Mucosa of descending colon (tissue), 3 donors: ENCODE data around the gene TRAF3. TPM values are rescaled to one million over a fixed set of nuclear protein-coding genes. Genes with fewer than 3 reads are reported as not detected.

Experiments used
- ATAC-seq: fragments of 200-7000 bp; cut with Tn5 transposase; one replicate; pipeline ENCODE4 v1.9.1; 2020; ENCODE audit warnings: mild to moderate bottlenecking, moderate library complexity
- DNase-seq, 3 donors: peaks; one replicate each; pipeline ENCODE4 v3.0.0-alpha.2; 2020
- H3K36me3 ChIP-seq: fragments of 200-600 bp; one replicate; pipeline ENCODE4 v1.8.0; 2021; ENCODE audit warnings: low read depth, mild to moderate bottlenecking
- H3K4me1 ChIP-seq: fragments of 200-600 bp; one replicate; pipeline ENCODE4 v1.8.0; 2021; ENCODE audit warnings: low read depth, mild to moderate bottlenecking
- H3K4me3 ChIP-seq: fragments of 200-600 bp; one replicate; pipeline ENCODE4 v1.8.0; 2021; ENCODE audit warnings: mild to moderate bottlenecking
- H3K9me3 ChIP-seq: fragments of 200-600 bp; one replicate; pipeline ENCODE4 v1.8.0; 2021; ENCODE audit warnings: mild to moderate bottlenecking
- CTCF ChIP-seq: fragments of 200-600 bp; IDR thresholded peaks from one replicate; pipeline ENCODE4 v1.8.0; 2022; ENCODE audit warnings: antibody characterized with exemption, mild to moderate bottlenecking
- intact Hi-C, 2 donors: fragments of 100-400 bp; cut with DNase I in 1 of 2; cut with micrococcal nuclease in 1 of 2; formaldehyde crosslinking; loops; one replicate each; pipeline versions ENCODE4 v1.11.0 to v1.11.1; 2022; cut with DNase I, micrococcal nuclease
- total RNA-seq, 3 donors: library from RNA; stranded (reverse); fragmentation: NEBNext Ultra II Directional in 2 of 3; extraction: Animal tissue kit (Norgen Biotek cat#: 25700) in 2 of 3; gene quantifications; one replicate each; pipeline versions ENCODE4 v1.2.1 to v1.2.4, GENCODE V29; 2021 to 2023
- donor health status: DM: no; HTN: no; CAD: no; lungs with moderate emphysema.
- donor health status: DM: no; HTN: no; CAD: no.
- donor health status: DM: no; HTN: yes; CAD: no.

Gene TRAF3
- total RNA-seq, 3 donors from 2014 or later, result 20.9 to 36.0 (median 21.3) TPM

DNA sequence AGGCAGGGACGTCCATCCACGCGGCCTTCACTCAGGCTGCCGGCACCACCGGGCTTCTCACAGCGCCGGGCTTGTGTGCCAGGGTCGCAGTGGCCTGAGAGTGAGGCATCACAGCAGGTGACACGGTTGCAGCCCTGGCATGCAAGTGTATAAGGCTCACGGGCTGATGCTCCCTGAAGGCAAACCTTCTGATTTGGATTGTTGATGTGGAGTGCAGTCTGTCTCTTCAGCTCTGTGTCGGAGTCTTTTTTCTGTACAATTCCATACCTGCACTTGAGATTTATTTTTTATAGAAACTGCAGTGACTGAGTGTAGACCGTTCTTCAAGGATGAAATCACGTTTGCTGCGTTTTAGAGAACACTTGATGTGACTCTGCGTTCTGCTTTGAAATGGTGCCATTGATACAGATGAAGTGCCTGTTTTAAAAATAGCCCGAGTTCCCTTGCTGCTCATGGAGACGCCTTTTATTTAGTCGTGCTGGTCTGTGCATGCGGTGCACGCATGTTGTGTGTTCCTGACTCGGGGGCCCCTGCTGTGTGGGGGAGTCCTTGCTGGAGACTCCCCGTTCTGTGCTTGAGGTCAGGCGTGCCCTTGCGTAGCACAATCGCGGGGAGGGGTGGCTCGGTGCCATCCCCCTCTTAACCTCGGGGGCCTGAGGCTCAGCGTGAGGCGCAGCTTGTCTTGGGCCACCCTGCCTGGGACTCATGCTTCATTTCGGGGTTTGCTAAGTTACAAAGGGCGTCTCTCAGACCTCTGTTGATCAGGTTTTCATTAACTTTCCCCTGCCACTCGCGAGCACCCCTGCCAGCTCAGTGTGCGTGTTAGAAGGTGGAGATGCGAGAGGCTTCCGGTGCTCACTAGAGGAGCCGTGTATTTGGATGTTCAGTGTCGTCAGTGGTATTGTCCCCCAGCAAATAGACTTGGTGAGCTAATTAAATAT, 123.7 kb downstream of the TRAF3 start:
- intact Hi-C loops, result no loop called here
- ATAC-seq (peak; percentile 47), DNase-seq (no peak)
- Histone ChIP-seq H3K4me1 (no peaks in the 10 kb centered on the region), H3K4me3 (no peak overlapping the region), H3K9me3 (no peaks in the 10 kb centered on the region), H3K36me3 (no peaks in the 10 kb centered on the region)
- no peak for TF ChIP-seq CTCF

- H3K4me1 ChIP-seq, result no peaks in the 10 kb centered on the region
- peak; percentile 76 for ATAC-seq
- no peak for TF ChIP-seq CTCF
- H3K9me3 ChIP-seq, result no peaks in the 10 kb centered on the region
- intact Hi-C loops, result no loop called here
- H3K36me3 ChIP-seq, result no peaks in the 10 kb centered on the region
- peak in 1 of 3 donors; percentile 71 for DNase-seq
- H3K4me3 ChIP-seq, result no peak overlapping the region
These were observed 124.4 kb downstream of the TRAF3 start for GRCh38 chr14:102901633-102902032.

DNA sequence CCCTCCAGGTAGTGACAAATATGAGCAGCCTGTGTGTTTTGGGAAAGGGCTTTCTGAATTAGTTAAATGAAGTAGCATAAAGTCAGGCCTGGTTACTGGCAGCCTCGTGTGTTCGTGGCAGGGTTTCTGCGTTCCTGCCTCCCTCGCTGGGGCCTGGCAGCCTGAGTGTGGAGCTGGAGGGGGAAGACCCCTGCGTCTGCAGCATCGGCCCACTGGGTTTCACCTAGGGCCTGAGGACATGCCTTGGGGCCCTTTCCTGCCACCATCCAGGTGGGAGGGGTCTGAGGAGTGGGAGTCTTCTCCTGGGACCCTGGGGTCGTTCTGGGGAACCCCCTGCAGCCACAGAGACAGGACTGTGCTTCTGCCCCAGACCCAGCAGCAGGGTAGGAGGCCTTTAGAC, 124.8 kb downstream of the TRAF3 start:
- ATAC-seq (no peak), DNase-seq (peak in 1 of 3 donors; percentile 20)
- Histone ChIP-seq H3K9me3 (no peaks in the 10 kb centered on the region), H3K4me3 (no peak overlapping the region), H3K4me1 (no peaks in the 10 kb centered on the region), H3K36me3 (no peaks in the 10 kb centered on the region)
- intact Hi-C loops, result no loop called here
- no peak for TF ChIP-seq CTCF

DNA sequence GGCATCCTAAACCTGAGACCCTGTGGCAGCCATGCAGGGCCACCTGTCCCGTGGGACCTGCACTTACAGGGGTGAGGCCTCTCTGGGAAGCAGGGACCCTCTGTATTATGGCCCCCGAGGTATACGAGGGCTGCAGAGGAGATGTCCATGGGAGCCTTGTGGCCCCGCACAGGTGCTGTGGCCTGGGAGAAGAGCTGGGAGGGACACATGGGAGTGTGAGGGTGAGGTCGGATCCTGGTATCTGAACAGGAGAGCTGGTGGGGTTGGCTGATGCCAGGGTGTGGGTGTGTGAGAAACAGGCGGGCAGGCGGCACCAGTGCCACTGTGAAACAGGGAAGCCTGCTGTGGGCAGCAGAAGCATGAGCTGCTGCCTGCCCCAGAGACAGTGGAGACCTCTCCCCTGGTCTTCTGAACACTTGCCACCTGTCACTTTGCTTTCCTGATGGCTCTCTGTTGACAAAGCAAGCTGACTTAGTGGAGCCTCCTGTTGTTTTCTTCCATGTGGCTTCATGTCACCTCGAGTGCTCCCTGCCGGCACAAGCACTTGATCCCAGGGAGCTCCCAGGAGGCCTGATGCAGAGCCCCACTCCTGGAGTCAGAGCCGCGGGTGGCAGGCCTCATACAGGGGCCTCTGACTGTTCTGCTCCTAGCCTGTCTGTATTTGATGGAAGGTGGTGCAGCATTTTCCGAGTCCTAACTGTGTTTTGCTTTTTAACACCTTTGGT, 125.4 kb downstream of the TRAF3 start:
- ATAC-seq (no peak), DNase-seq (no peak)
- H3K36me3 ChIP-seq, result no peaks in the 10 kb centered on the region
- H3K4me3 ChIP-seq, result no peak overlapping the region
- H3K9me3 ChIP-seq, result no peaks in the 10 kb centered on the region
- no peak for TF ChIP-seq CTCF
- intact Hi-C loops, result no loop called here
- no peaks in the 10 kb centered on the region for H3K4me1 ChIP-seq

DNA sequence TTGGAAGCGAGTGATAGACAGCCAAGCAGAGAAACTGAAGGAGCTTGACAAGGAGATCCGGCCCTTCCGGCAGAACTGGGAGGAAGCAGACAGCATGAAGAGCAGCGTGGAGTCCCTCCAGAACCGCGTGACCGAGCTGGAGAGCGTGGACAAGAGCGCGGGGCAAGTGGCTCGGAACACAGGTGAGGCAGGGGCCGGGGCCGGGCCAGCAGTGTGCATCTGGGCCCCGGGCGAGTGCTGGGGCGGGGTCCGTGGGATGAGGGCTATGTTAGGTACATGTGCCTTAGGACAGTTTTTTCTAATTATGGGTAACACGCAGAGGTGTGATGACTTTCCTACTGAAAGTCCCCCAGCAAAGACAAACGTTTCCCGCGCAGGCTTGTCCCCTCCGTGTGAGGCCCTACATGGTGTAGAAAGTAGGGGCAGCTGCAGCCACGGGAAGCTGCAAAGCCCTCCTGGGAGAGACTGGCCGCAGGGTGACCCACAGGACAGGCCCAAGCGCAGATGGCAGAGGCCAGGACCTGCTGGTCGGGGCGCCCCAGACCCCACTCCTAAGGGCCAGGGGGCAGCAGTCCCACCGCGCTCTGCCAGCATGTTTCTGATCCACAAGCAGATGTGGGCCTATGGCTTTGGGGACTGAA, 126.1 kb downstream of the TRAF3 start:
- ATAC-seq, result no peak
- no peak overlapping the region for H3K4me3 ChIP-seq
- no peaks in the 10 kb centered on the region for H3K36me3 ChIP-seq
- peak in 1 of 3 donors; percentile 3 for DNase-seq
- H3K4me1 ChIP-seq, result no peaks in the 10 kb centered on the region
- H3K9me3 ChIP-seq, result no peaks in the 10 kb centered on the region
- no peak for TF ChIP-seq CTCF
- intact Hi-C loops, result no loop called here
